Endothelial cell of umbilical vein (primary cell): ENCODE results near the gene ZIM2.

ENCODE experiments used
- CTCF ChIP-seq, 2 donors: IDR thresholded peaks; 1 replicate in 1 of 2; 2 replicates in 1 of 2; pipeline ENCODE4 v1.5.1; 2011; ENCODE audit warnings: low read length in 2 of 2, mild to moderate bottlenecking in 2 of 2, moderate library complexity in 2 of 2, control low read depth in 1 of 2, inconsistent platforms in 1 of 2, low read depth in 1 of 2; ENCODE audit not compliant: insufficient read depth in 1 of 2; ENCODE audit errors: extremely low read depth in 1 of 2
- EZH2 ChIP-seq: IDR thresholded peaks from 2 replicates; pipeline ENCODE4 v1.6.1; 2012; ENCODE audit warnings: borderline replicate concordance, low read depth, mild to moderate bottlenecking, moderate library complexity, low read length, inconsistent platforms; ENCODE audit not compliant: severe bottlenecking
- GATA2 ChIP-seq: IDR thresholded peaks from 2 replicates; pipeline ENCODE4 v1.7.0; 2011; ENCODE audit warnings: low read depth, mild to moderate bottlenecking, moderate library complexity, mixed read lengths, low read length; ENCODE audit not compliant: insufficient read length, insufficient read depth
- JUN ChIP-seq: IDR thresholded peaks from 2 replicates; pipeline ENCODE4 v1.6.1; 2011; ENCODE audit warnings: borderline replicate concordance, low read depth; ENCODE audit not compliant: insufficient read length, insufficient read depth
- MYC ChIP-seq: IDR thresholded peaks from one replicate; pipeline ENCODE4 v1.6.1; 2011; ENCODE audit warnings: mild to moderate bottlenecking, low read depth, low read length
- POLR2A ChIP-seq: IDR thresholded peaks from 2 replicates; pipeline ENCODE4 v1.6.1; 2012; ENCODE audit warnings: low read depth, mild to moderate bottlenecking, control low read depth, low read length
- POLR2AphosphoS5 ChIP-seq: IDR thresholded peaks from 2 replicates; pipeline ENCODE4 v1.6.1; 2012; ENCODE audit warnings: low read depth, mild to moderate bottlenecking, control low read depth, low read length, moderate library complexity; ENCODE audit not compliant: insufficient read depth

- no peak for TF ChIP-seq CTCF (IDR thresholded peaks at IDR 0.05; ENCODE audit: extremely low read depth in 1 of 2, insufficient read depth in 1 of 2, low read depth in 1 of 2, low read length in 2 of 2)
- no peak for TF ChIP-seq POLR2A
- TF ChIP-seq MYC, result no peak
- no peak for TF ChIP-seq EZH2
- no peak for TF ChIP-seq JUN
- no peak for TF ChIP-seq POLR2AphosphoS5
- no peak for TF ChIP-seq GATA2
Measured at GRCh38 chr19:56837492-56838023, 3.0 kb downstream of the ZIM2 start.
